Measurements from ENCODE around the gene C10orf90. TPM values are rescaled to one million over a fixed set of nuclear protein-coding genes. Genes with fewer than 3 reads are reported as not detected.

C10orf90 gene
- total and polyA plus RNA-seq, 4 donors, result not detected

DNA sequence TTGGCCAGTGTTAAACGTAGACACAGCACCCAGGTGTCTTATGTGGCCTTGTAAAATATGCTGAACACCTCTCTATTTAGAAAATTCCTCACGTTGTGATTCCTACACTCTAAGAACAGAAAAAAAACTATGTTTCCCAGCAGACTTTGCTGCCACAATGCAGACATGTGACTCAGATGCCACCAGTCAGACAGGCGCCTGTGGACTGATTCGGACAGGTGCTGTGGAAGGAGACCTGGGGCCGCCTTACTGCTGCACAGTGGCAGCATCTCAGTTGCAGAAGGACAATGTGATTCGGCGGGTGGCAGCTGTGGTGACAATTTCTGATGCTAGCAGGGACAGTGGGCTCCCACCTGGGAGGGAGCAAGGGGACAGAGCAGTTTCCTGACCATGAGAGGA lies 88.8 kb downstream of the C10orf90 start:
- no peak overlapping the region for H3K9ac ChIP-seq (ENCODE audit: insufficient read depth in 1 of 2, low read length in 2 of 2)
- H3K4me1 ChIP-seq (ENCODE audit: control insufficient read depth in 5 of 5, insufficient read depth in 5 of 5, low read length in 5 of 5), result no peaks in the 10 kb centered on the region
- TF ChIP-seq, protein P1, sequence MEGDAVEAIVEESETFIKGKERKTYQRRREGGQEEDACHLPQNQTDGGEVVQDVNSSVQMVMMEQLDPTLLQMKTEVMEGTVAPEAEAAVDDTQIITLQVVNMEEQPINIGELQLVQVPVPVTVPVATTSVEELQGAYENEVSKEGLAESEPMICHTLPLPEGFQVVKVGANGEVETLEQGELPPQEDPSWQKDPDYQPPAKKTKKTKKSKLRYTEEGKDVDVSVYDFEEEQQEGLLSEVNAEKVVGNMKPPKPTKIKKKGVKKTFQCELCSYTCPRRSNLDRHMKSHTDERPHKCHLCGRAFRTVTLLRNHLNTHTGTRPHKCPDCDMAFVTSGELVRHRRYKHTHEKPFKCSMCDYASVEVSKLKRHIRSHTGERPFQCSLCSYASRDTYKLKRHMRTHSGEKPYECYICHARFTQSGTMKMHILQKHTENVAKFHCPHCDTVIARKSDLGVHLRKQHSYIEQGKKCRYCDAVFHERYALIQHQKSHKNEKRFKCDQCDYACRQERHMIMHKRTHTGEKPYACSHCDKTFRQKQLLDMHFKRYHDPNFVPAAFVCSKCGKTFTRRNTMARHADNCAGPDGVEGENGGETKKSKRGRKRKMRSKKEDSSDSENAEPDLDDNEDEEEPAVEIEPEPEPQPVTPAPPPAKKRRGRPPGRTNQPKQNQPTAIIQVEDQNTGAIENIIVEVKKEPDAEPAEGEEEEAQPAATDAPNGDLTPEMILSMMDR (IDR thresholded peaks at IDR 0.05; ENCODE audit: control extremely low read depth, extremely low read depth), result no peak
- peaks cover 0 to 2% (median 0%) of the 10 kb centered on the region in 4 donors for H3K9me3 ChIP-seq (ENCODE audit: control insufficient read depth in 4 of 4, insufficient read depth in 3 of 4, low read length in 3 of 4)
- peaks cover 0 to 4% (median 2%) of the 10 kb centered on the region in 3 donors for H3K27me3 ChIP-seq (ENCODE audit: control insufficient read depth in 3 of 3, insufficient read depth in 3 of 3, low read length in 2 of 3)
- H3K36me3 ChIP-seq (ENCODE audit: control insufficient read depth in 4 of 4, insufficient read depth in 4 of 4, low read length in 4 of 4), result no peaks in the 10 kb centered on the region
- no peak overlapping the region for H3K27ac ChIP-seq (ENCODE audit: low read depth in 1 of 2, low read length in 1 of 2)
- no peak overlapping the region for H3K4me3 ChIP-seq
- ATAC-seq (ENCODE audit: insufficient read depth, low FRiP score) (no peak), DNase-seq (no peak)
- WGBS, 2 donors, result 79 to 85% methylated on average over 7 of the region's 7 CpGs

GRCh38 chr10:126580873-126581647 lies 89.4 kb downstream of the C10orf90 start:
- ATAC-seq (ENCODE audit: insufficient read depth, low FRiP score) (no peak), DNase-seq (no peak)
- 78 to 87% methylated on average over 10 of the region's 10 CpGs for WGBS, 2 donors
- Histone ChIP-seq H3K36me3 (ENCODE audit: control insufficient read depth in 4 of 4, insufficient read depth in 4 of 4, low read length in 4 of 4) (no peaks in the 10 kb centered on the region), H3K4me3 (no peak overlapping the region), H3K27ac (ENCODE audit: low read depth in 1 of 2, low read length in 1 of 2) (no peak overlapping the region), H3K27me3 (ENCODE audit: control insufficient read depth in 3 of 3, insufficient read depth in 3 of 3, low read length in 2 of 3) (peaks cover 0 to 4% (median 2%) of the 10 kb centered on the region in 3 donors), H3K9me3 (ENCODE audit: control insufficient read depth in 4 of 4, insufficient read depth in 3 of 4, low read length in 3 of 4) (peaks cover 0 to 2% (median 0%) of the 10 kb centered on the region in 4 donors), H3K9ac (ENCODE audit: insufficient read depth in 1 of 2, low read length in 2 of 2) (no peak overlapping the region), H3K4me1 (ENCODE audit: control insufficient read depth in 5 of 5, insufficient read depth in 5 of 5, low read length in 5 of 5) (no peaks in the 10 kb centered on the region)
- TF ChIP-seq, protein P1 (IDR thresholded peaks at IDR 0.05; ENCODE audit: control extremely low read depth, extremely low read depth), result no peak

GRCh38 chr10:126576336-126576735 lies 94.2 kb downstream of the C10orf90 start:
- Histone ChIP-seq H3K9ac (ENCODE audit: insufficient read depth in 1 of 2, low read length in 2 of 2) (no peak overlapping the region), H3K4me1 (ENCODE audit: control insufficient read depth in 5 of 5, insufficient read depth in 5 of 5, low read length in 5 of 5) (no peaks in the 10 kb centered on the region), H3K27me3 (ENCODE audit: control insufficient read depth in 3 of 3, insufficient read depth in 3 of 3, low read length in 2 of 3) (peaks cover 0 to 2% (median 0%) of the 10 kb centered on the region in 3 donors), H3K36me3 (ENCODE audit: control insufficient read depth in 4 of 4, insufficient read depth in 4 of 4, low read length in 4 of 4) (no peaks in the 10 kb centered on the region), H3K27ac (ENCODE audit: low read depth in 1 of 2, low read length in 1 of 2) (no peak overlapping the region), H3K9me3 (ENCODE audit: control insufficient read depth in 4 of 4, insufficient read depth in 3 of 4, low read length in 3 of 4) (peaks cover 0 to 2% (median 0%) of the 10 kb centered on the region in 4 donors), H3K4me3 (no peak overlapping the region)
- TF ChIP-seq, protein P1 (IDR thresholded peaks at IDR 0.05; ENCODE audit: control extremely low read depth, extremely low read depth), result no peak
- no peak for DNase-seq
- 68 to 78% methylated on average over 2 of the region's 2 CpGs for WGBS, 2 donors
- no peak for ATAC-seq (ENCODE audit: insufficient read depth, low FRiP score)

All from lung (tissue), 12 donors.